ENCODE data around the gene EXOSC6.
"Not testable (repeated sequence)": the region's sequence is repeated elsewhere in the genome, so short reads cannot be mapped to it uniquely, and the experiment has no call there.

DNA sequence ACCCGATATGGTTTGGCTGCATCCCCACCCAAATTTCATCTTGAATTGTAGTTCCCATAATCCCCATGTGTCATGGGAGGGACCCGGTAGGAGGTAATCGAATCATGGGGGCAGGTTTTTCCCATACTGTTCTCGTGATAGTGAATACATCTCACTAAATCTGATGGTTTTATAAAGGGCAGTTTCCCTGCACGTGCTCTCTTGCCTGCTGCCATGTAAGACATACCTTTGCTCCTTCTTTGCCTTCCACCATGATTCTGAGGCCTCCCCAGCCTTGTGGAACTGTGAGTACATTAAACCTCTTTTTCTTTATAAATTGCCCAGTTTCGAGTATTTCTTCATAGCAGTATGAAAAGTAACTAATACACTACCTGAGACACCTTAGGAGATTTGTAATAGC, 45.4 kb downstream of the EXOSC6 start:
- TF ChIP-seq, protein P1, sequence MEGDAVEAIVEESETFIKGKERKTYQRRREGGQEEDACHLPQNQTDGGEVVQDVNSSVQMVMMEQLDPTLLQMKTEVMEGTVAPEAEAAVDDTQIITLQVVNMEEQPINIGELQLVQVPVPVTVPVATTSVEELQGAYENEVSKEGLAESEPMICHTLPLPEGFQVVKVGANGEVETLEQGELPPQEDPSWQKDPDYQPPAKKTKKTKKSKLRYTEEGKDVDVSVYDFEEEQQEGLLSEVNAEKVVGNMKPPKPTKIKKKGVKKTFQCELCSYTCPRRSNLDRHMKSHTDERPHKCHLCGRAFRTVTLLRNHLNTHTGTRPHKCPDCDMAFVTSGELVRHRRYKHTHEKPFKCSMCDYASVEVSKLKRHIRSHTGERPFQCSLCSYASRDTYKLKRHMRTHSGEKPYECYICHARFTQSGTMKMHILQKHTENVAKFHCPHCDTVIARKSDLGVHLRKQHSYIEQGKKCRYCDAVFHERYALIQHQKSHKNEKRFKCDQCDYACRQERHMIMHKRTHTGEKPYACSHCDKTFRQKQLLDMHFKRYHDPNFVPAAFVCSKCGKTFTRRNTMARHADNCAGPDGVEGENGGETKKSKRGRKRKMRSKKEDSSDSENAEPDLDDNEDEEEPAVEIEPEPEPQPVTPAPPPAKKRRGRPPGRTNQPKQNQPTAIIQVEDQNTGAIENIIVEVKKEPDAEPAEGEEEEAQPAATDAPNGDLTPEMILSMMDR (IDR thresholded peaks at IDR 0.05), result not testable (repeated sequence)
- TF ChIP-seq POLR2A, EP300 (IDR thresholded peaks at IDR 0.05): not testable (repeated sequence)
